Activated T-helper 2 cell treated with anti-CD3 and anti-CD28 coated beads, Interferon-gamma antibody, Interleukin-2, Interleukin-4, amounts not matched to agents 10 μg/mL and 5 μg/mL and 100 μg/mL, durations not matched to agents 14 hours and 24 hours and 36 hours (primary cell): ENCODE results near the gene ARHGAP45. TPM values are rescaled to one million over a fixed set of nuclear protein-coding genes. Genes with fewer than 3 reads are reported as not detected.
A peak's percentile ranks its signal among the peaks of the same experiment; 100 is the strongest.
"Not testable (repeated sequence)": the region's sequence is repeated elsewhere in the genome, so short reads cannot be mapped to it uniquely, and the experiment has no call there.

Experiments used
- DNase-seq: peaks from one replicate; pipeline ENCODE4 v3.0.0; 2021; ENCODE audit warnings: low spot score
- H3K27ac Mint-ChIP-seq: one replicate; pipeline ENCODE4 v1.8.0; 2021; ENCODE audit warnings: mixed read lengths
- H3K27me3 Mint-ChIP-seq: one replicate; pipeline ENCODE4 v1.8.0; 2021; ENCODE audit warnings: low read depth, mixed read lengths
- H3K36me3 Mint-ChIP-seq: one replicate; pipeline ENCODE4 v1.8.0; 2021; ENCODE audit warnings: low read depth, mixed read lengths
- H3K4me1 Mint-ChIP-seq: one replicate; pipeline ENCODE4 v1.8.0; 2021; ENCODE audit warnings: low read depth, mixed read lengths
- H3K4me3 Mint-ChIP-seq: one replicate; pipeline ENCODE4 v1.8.0; 2021; ENCODE audit warnings: low read depth, mild to moderate bottlenecking, moderate library complexity, mixed read lengths
- H3K9me3 Mint-ChIP-seq: one replicate; pipeline ENCODE4 v1.8.0; 2021; ENCODE audit warnings: mixed read lengths
- intact Hi-C: fragments of 100-400 bp; cut with micrococcal nuclease; formaldehyde crosslinking; loops from one replicate; pipeline ENCODE4 v1.15.1; 2023
- total RNA-seq: library from RNA; stranded (reverse); gene quantifications from 2 replicates; pipeline ENCODE4 v1.2.3, GENCODE V29; 2022

Gene ARHGAP45, protein sequence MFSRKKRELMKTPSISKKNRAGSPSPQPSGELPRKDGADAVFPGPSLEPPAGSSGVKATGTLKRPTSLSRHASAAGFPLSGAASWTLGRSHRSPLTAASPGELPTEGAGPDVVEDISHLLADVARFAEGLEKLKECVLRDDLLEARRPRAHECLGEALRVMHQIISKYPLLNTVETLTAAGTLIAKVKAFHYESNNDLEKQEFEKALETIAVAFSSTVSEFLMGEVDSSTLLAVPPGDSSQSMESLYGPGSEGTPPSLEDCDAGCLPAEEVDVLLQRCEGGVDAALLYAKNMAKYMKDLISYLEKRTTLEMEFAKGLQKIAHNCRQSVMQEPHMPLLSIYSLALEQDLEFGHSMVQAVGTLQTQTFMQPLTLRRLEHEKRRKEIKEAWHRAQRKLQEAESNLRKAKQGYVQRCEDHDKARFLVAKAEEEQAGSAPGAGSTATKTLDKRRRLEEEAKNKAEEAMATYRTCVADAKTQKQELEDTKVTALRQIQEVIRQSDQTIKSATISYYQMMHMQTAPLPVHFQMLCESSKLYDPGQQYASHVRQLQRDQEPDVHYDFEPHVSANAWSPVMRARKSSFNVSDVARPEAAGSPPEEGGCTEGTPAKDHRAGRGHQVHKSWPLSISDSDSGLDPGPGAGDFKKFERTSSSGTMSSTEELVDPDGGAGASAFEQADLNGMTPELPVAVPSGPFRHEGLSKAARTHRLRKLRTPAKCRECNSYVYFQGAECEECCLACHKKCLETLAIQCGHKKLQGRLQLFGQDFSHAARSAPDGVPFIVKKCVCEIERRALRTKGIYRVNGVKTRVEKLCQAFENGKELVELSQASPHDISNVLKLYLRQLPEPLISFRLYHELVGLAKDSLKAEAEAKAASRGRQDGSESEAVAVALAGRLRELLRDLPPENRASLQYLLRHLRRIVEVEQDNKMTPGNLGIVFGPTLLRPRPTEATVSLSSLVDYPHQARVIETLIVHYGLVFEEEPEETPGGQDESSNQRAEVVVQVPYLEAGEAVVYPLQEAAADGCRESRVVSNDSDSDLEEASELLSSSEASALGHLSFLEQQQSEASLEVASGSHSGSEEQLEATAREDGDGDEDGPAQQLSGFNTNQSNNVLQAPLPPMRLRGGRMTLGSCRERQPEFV
- total RNA-seq: 158 TPM in 2 replicates

DNA sequence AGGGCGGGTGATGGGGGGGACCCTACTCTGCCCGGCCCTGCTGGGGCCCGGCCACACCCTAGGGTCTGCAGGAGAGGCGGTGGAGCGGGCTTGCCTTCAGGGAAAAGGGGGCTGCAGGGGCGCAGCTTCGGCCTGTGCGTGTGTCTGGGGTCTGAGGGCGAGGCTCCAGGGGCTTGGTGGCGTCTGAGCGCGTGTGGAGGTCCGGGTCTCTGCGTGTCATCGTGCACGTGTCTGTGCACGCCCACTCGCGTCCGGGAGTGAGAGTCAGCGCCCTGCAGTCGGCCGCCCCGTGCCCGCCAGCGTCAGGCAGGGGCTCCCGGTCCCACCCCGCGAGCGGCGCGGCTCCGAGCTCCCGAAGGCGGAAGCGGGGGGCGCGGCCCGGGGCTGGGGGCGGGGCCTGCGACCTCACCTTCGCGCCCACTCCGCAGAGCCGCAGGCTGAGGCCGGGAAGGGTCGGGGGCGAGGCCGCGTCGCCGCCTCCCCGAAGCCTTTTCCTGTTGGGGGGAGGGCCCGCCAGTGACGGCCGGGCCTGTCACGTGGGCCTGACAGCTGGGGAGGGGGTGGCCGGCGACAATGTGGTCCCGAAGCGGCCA is at the start of gene ARHGAP45:
ARHGAP45 (plus strand) TSS at position 420 of the 593 bp plus-strand sequence. CDS start 239 bp downstream, outside the sequence.
- Mint-ChIP-seq H3K27ac (peak within 1 kb of the TSS; percentile 88), H3K4me3 (peak within 1 kb of the TSS; percentile 87), H3K27me3 (no peaks in the 10 kb centered on the region), H3K4me1 (peaks cover 23% of the 10 kb centered on the region), H3K9me3 (no peaks in the 10 kb centered on the region), H3K36me3 (peaks cover 20% of the 10 kb centered on the region)
- intact Hi-C loops: loop anchor here (5.0 kb wide), 1 partner anchor 40 kb away; the partner anchor contains the start of gene CNN2
- peak; percentile 86 for DNase-seq

DNA sequence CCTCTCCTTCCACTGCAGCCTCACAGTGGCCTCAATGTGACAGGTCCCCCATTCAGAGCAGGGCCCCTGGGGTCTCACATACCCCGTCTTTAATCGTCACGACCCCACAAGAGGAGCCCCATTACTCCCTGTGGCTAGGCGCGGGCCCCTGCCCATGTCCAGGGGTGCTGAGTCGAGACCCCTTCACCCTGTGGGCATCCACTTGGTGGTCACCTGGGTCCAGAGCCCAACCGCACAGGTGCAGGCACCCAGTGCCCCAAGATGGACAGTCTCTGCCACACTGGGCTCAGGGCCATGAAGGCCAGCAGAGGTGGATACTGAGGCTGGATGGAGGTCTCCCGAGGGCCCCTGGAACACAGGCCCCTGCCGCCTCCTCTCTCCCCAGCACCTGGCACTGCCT is 49.1 kb upstream of the ARHGAP45 start:
- intact Hi-C loops: no loop called here
- H3K27me3 Mint-ChIP-seq: no peaks in the 10 kb centered on the region
- no peak overlapping the region for H3K27ac Mint-ChIP-seq
- DNase-seq: no peak
- peaks cover 19% of the 10 kb centered on the region for H3K4me1 Mint-ChIP-seq
- H3K4me3 Mint-ChIP-seq: no peak overlapping the region
- no peaks in the 10 kb centered on the region for H3K9me3 Mint-ChIP-seq
- H3K36me3 Mint-ChIP-seq: peaks cover 9% of the 10 kb centered on the region

DNA sequence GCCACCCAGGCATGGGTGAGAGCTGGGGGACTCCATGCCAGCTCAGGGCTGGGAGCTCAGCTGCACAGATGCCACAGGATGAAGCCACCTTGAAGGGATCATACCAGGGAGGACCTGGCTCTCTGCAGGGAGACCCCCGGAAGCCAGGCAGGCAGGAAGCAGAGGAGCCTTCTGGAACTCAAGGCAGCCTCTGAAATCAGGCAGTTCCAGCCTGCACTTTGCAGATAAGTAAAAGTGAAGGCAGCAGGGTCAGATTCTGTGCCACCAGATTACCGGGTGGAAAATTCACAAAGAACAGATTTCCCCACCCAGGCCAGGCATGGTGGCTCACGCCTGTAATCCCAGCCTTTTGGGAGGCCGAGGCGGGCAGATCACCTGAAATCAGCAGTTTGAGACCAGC is 48.6 kb upstream of the ARHGAP45 start:
- Mint-ChIP-seq H3K4me1 (peaks cover 19% of the 10 kb centered on the region), H3K36me3 (peaks cover 9% of the 10 kb centered on the region), H3K9me3 (no peaks in the 10 kb centered on the region), H3K27me3 (no peaks in the 10 kb centered on the region), H3K4me3 (peak overlapping the region; percentile 91), H3K27ac (no peak overlapping the region)
- intact Hi-C loops: no loop called here
- DNase-seq: no peak

DNA sequence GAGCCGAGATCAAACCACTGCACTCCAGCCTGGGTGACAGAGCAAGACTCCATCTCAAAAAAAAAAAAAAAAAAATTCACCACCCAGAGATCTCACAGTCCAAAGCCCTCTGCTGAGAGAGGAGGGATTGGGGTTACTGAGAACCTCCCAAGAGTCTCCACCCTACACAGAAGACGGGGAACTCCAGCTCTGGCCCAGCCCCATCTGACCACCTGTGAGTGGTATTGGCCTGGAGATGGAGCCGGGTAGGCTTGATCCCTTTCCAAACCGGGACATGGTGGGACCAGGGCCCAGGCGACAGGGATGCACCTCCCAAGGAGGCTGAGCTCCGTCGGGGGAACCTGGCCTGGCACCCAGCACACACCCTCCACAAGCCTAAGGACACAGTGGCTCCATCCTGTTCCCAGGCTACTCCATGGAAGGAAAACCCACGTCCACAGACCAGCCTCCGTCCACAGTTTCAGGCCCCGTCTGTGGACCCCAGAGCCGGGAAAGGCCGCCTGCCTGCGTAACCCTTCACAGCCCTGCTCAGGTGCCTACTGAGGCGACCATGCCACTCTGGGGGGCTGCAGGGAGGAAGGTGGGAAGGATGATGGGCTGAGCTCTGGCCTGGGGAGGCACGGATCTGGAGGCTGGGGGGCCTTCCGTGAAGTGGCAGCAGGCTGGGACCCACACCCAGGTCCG is 47.9 kb upstream of the ARHGAP45 start:
- H3K4me1 Mint-ChIP-seq: peaks cover 19% of the 10 kb centered on the region
- H3K27me3 Mint-ChIP-seq: no peaks in the 10 kb centered on the region
- intact Hi-C loops: no loop called here
- H3K27ac Mint-ChIP-seq: peak overlapping the region; percentile 46
- no peak for DNase-seq
- H3K9me3 Mint-ChIP-seq: no peaks in the 10 kb centered on the region
- H3K36me3 Mint-ChIP-seq: peaks cover 9% of the 10 kb centered on the region
- H3K4me3 Mint-ChIP-seq: peak overlapping the region; percentile 91

DNA sequence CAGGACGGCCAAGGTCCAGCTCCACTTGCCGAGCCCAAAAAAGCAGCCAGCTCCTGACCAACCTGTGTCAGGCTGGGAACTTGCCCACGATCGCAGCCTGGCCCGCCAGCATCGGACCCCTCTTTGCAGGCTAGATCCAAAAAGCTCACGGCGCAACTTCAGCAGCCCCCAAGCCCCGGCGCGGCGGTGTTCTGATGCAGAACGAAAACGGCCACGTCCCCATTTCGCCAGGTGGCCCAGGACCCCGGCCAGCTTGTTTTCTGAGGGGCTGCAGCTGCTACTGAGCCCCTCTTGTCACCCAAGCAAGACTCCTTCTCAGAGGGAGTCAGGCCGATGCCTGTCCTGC is 47.4 kb upstream of the ARHGAP45 start:
- no peaks in the 10 kb centered on the region for H3K27me3 Mint-ChIP-seq
- H3K36me3 Mint-ChIP-seq: peaks cover 9% of the 10 kb centered on the region
- peak overlapping the region; percentile 86 for H3K27ac Mint-ChIP-seq
- H3K4me3 Mint-ChIP-seq: peak overlapping the region; percentile 91
- H3K9me3 Mint-ChIP-seq: no peaks in the 10 kb centered on the region
- intact Hi-C loops: no loop called here
- H3K4me1 Mint-ChIP-seq: peaks cover 19% of the 10 kb centered on the region
- DNase-seq: no peak

DNA sequence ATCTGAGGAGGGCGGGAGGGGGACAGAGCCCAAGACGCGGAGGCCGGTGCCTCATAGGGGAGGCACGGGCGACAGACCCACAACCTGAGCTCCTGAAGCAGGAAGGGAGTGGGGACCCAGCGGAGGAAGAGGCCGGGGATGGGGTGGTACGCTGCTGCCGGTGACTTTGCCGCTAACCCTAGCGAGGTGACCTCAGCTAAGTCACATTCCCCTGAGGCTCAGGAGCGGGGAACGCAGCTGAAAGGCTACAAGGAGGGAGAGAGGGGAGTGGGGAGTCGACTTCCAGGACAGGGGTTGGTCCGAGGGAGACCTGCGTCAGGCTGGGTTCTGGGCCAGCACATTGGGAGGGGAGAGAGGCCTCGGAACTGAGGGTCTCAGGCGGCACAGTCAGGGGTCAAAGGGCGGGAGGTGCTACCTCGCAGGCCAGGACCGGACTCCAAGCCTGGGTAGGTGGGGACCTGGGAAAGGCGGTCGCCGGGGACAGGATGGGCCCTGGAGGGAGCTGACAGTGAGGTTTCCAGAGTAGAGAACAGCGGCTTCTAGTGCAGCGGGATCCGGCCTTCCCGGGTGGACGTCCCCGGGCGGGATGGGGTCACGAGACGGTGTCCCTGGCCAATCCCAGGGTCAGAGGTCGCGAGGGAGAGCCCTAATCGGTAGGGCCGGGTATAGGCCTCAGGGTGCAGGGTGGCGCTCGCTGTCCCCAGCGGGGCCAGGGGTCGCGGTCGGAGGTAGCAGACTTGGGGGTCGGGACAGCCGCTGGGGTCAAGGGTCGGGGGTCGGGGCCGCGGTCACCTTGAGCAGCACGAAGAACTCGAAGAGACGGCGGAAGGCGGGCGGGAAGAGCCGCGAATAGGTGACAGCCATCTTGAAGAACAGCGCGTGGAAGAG is 46.7 kb upstream of the ARHGAP45 start:
- DNase-seq: no peak
- Mint-ChIP-seq H3K4me3 (peak overlapping the region; percentile 91), H3K27ac (peak overlapping the region; percentile 86), H3K27me3 (no peaks in the 10 kb centered on the region), H3K4me1 (peaks cover 20% of the 10 kb centered on the region), H3K9me3 (no peaks in the 10 kb centered on the region), H3K36me3 (peaks cover 9% of the 10 kb centered on the region)
- intact Hi-C loops: loop anchor here (2.0 kb wide), 1 partner anchor 19 kb away; no protein-coding TSS in a partner anchor

DNA sequence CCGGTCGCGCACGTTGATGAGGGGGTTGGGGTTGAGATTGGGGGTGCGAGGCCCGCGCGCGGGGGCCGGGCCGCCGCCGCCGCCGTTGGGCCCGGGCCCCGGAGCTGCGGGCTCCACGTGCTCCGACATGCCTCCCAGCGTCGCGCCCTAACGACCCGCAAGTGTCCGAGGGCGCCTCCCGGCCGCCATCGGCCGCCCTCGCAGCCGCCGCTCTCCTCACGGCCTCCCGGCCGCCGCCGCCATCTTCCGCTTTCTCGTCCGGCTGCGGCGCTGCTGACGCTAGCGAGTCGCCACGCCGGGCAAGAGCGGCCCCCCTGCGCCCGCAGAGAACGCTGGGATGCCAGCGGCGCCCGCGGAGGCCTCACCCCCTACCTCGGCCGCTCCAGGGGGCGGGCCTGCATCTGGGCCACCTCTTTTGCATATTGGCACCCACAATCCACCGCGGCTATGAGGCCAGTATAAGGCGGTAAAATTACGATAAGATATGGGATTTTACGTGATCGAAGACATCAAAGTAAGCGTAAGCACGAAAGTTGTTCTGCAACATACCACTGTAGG is 46.0 kb upstream of the ARHGAP45 start, which contains the start of gene TMEM259:
TMEM259 (minus strand) TSS at position 256 of the 558 bp plus-strand sequence; CDS start at position 129, 127 bp downstream.
- peaks cover 20% of the 10 kb centered on the region for H3K4me1 Mint-ChIP-seq
- peak within 1 kb of the TSS; percentile 91 for H3K4me3 Mint-ChIP-seq
- peaks cover 9% of the 10 kb centered on the region for H3K36me3 Mint-ChIP-seq
- no peaks in the 10 kb centered on the region for H3K9me3 Mint-ChIP-seq
- H3K27me3 Mint-ChIP-seq: no peaks in the 10 kb centered on the region
- peak; percentile 94 for DNase-seq
- intact Hi-C loops: loop anchor here (1.0 to 2.0 kb wide), 3 partner anchors 18 to 224 kb away; partner anchors contain the start of genes PTBP1 and WDR18
- H3K27ac Mint-ChIP-seq: peak within 1 kb of the TSS; percentile 100

DNA sequence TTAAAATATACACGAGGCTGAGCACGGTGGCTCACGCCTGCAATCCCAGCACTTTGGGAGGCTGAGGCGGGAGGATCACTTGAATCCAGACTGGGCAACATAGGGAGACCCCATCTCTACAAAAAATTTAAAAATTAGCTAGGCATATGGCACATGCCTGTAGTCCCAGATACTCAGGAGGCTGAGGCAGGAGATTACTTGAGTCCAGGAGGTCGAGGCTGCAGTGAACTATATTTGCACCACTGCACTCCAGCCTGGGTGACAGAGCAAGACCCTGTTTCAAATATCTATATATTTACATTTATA is 43.1 kb upstream of the ARHGAP45 start:
- H3K4me3 Mint-ChIP-seq, H3K9me3 Mint-ChIP-seq, H3K27ac Mint-ChIP-seq: not testable (repeated sequence)

DNA sequence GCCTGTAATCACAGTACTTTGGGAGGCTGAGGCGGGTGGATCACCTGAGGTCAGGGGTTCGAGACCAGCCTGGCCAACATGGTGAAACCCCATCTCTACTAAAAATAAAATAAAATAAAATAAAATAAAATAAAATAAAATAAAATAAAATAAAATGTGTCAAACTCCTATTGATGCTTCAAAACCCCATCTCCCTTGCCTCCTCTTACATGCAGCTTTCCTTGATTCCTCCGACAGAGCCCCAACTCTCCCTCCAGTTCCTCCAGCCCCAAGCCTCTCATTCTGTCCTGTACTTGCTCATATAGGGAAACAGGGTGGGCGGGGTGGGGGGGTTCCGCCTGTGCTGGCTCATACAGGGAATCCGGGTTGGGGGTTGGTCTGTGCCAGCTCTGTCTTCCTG is 41.9 kb upstream of the ARHGAP45 start:
- intact Hi-C loops: loop anchor here (5.0 kb wide), 2 partner anchors 42 to 167 kb away; partner anchors contain the start of gene ARHGAP45
- H3K9me3 Mint-ChIP-seq, DNase-seq, H3K27ac Mint-ChIP-seq, H3K27me3 Mint-ChIP-seq, H3K4me3 Mint-ChIP-seq: not testable (repeated sequence)
- H3K36me3 Mint-ChIP-seq: peaks cover 11% of the 10 kb centered on the region
- peaks cover 16% of the 10 kb centered on the region for H3K4me1 Mint-ChIP-seq

More for the DNA sequence above, 43.1 kb upstream of the ARHGAP45 start:
- intact Hi-C loops, H3K27me3 Mint-ChIP-seq, DNase-seq: not testable (repeated sequence)
- peaks cover 11% of the 10 kb centered on the region for H3K36me3 Mint-ChIP-seq
- peaks cover 11% of the 10 kb centered on the region for H3K4me1 Mint-ChIP-seq

DNA sequence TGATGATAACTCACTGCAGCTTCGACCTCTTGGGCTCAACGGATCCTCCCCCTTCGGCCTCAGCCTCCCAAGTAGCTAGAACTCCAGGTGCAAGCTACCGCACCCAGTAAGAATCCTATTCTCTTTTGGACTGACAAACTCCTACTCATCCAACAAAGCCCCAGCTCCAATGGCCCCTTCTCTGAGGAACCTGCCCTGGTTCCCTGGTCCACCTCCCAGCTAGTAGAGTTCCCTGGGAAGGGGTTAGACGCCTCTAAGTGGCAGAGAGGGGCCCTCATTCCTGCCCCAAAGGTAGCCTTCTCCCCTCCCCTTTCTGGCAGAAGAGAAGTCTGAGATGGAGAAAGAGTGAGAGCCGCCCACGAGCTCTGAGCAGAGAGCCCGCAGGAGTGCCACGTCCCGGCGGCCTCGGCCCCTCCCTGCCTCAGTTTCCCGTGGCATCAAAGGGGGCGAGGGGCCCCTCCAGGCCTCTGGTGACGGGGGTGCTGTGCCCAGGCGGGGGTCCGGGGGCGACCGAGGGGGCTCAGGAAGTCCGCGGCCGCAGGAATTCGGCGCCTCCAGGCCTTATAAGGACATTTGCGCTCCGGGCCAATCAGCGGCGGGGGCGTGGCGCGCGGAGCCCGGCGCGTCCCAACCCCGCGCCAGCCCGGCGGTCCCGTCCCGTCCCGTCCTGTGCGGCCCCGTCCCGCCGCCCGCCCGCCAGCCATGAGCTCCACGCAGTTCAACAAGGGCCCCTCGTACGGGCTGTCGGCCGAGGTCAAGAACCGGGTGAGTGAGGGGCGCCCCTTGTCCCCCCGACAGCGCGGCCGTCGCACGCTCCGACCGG is 40.8 kb upstream of the ARHGAP45 start, which contains the start of gene CNN2:
CNN2 (plus strand) TSS at position 649 of the 823 bp plus-strand sequence; CDS start at position 703, 54 bp downstream.
- Mint-ChIP-seq H3K36me3 (peaks cover 17% of the 10 kb centered on the region), H3K27ac (peak within 1 kb of the TSS; percentile 83), H3K4me1 (peaks cover 23% of the 10 kb centered on the region), H3K9me3 (no peaks in the 10 kb centered on the region), H3K4me3 (peak within 1 kb of the TSS; percentile 93), H3K27me3 (no peaks in the 10 kb centered on the region)
- DNase-seq: peak; percentile 72
- intact Hi-C loops: loop anchor here (2.0 to 5.0 kb wide), 3 partner anchors 41 to 166 kb away; partner anchors contain the start of genes ARHGAP45 and GPX4
